Nephron (organoid): ENCODE results near the gene ARHGAP36.

Experiments used
- H3K27ac Mint-ChIP-seq, 3 experiments: 2 replicates each; pipeline ENCODE4 v1.8.0; 2020; ENCODE audit warnings: mixed read lengths in 3 of 3, mild to moderate bottlenecking in 2 of 3, moderate library complexity in 1 of 3
- H3K27me3 Mint-ChIP-seq: 2 replicates; pipeline ENCODE4 v1.8.0; 2021; ENCODE audit warnings: low read depth, mild to moderate bottlenecking, moderate library complexity, mixed read lengths
- H3K36me3 Mint-ChIP-seq: 2 replicates; pipeline ENCODE4 v1.8.0; 2020; ENCODE audit warnings: low read depth, mixed read lengths
- H3K4me1 Mint-ChIP-seq: 2 replicates; pipeline ENCODE4 v1.8.0; 2020; ENCODE audit warnings: mixed read lengths
- H3K4me3 Mint-ChIP-seq, 3 experiments: 2 replicates each; pipeline ENCODE4 v1.8.0; 2020; ENCODE audit warnings: mild to moderate bottlenecking in 3 of 3, mixed read lengths in 3 of 3, moderate library complexity in 2 of 3
- H3K9me3 Mint-ChIP-seq: 2 replicates; pipeline ENCODE4 v1.8.0; 2020; ENCODE audit warnings: mixed read lengths
- CTCF ChIP-seq, 3 experiments: fragments of 200-600 bp; sonication (generic); IDR thresholded peaks; one replicate each; pipeline ENCODE4 v1.5.0; 2021; ENCODE audit warnings: antibody characterized with exemption in 3 of 3; ENCODE audit not compliant: unreplicated experiment in 3 of 3

Gene ARHGAP36

DNA sequence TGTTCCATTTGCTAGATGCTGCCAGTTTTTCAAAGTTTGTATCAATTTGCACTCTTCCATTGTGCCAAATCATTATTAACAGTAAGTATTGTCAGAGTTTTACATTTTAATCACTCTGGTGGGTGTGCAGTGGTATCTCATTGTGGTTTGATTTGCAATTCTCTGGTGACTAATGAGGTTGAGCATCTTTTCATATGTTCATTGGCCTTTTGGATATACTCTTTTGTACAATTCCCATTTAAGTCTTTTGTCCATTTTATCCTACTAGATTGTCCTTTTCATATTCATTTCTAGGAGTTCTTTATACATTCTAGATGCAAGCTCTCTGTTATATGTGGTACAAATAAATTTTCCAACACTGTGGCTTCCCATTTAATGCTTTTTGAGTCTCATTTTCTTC is 17.4 kb upstream of the ARHGAP36 start:
- no peak overlapping the region for H3K4me3 Mint-ChIP-seq
- no peak for TF ChIP-seq CTCF (IDR thresholded peaks at IDR 0.05; ENCODE audit: unreplicated experiment in 3 of 3)
- H3K9me3 Mint-ChIP-seq: no peaks in the 10 kb centered on the region
- no peaks in the 10 kb centered on the region for H3K36me3 Mint-ChIP-seq
- H3K4me1 Mint-ChIP-seq: no peaks in the 10 kb centered on the region
- H3K27me3 Mint-ChIP-seq: peaks cover 19% of the 10 kb centered on the region
- H3K27ac Mint-ChIP-seq: no peak overlapping the region

GRCh38 chrX:131041667-131042066 is 16.5 kb upstream of the ARHGAP36 start:
- Mint-ChIP-seq H3K9me3 (no peaks in the 10 kb centered on the region), H3K4me3 (no peak overlapping the region), H3K27me3 (peaks cover 24% of the 10 kb centered on the region), H3K4me1 (peaks cover 6% of the 10 kb centered on the region), H3K36me3 (no peaks in the 10 kb centered on the region), H3K27ac (no peak overlapping the region)
- TF ChIP-seq CTCF (IDR thresholded peaks at IDR 0.05; ENCODE audit: unreplicated experiment in 3 of 3): no peak

DNA sequence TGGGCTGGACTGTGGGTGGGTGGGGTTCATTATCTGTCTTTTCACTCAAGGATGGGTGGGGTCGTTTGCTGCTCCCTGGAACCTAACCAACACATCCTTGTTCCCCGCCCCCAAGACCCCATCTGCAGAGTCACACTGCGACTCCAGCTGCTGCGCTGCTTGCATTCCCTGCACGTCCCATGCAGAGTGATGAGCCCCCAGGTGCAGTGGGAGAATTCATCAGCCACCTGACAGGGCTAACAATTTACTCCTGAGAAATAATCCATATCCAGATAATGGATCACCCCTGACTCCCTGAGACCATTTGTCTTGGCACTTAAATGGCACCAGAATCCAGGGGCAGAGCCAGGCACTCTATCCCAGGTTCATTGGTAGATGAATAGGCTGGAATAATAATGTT is 12.4 kb upstream of the ARHGAP36 start:
- H3K9me3 Mint-ChIP-seq: no peaks in the 10 kb centered on the region
- H3K27ac Mint-ChIP-seq: no peak overlapping the region
- no peak for TF ChIP-seq CTCF (IDR thresholded peaks at IDR 0.05; ENCODE audit: unreplicated experiment in 3 of 3)
- H3K4me1 Mint-ChIP-seq: peaks cover 7% of the 10 kb centered on the region
- peaks cover 43% of the 10 kb centered on the region for H3K27me3 Mint-ChIP-seq
- no peaks in the 10 kb centered on the region for H3K36me3 Mint-ChIP-seq
- no peak overlapping the region for H3K4me3 Mint-ChIP-seq

DNA sequence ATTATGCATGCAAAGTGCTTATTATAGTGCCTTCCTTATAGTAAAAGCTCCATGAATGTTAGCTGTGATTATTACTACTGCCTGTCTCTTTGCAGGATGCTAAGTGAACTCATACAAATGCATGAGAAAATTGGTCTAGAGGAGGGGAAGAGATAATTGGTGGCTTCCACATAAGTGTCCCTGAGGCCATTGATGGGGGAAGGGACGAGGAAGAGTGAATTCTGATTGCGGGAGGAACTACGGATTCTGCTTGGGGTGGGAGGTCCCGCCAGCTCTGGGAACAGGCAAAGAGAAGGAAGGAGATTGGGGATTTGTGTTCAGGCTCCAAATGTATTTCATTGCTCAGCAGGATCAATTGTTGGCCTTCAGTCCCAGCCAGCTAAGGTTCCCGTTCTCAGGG is 11.6 kb upstream of the ARHGAP36 start:
- no peaks in the 10 kb centered on the region for H3K36me3 Mint-ChIP-seq
- no peak overlapping the region for H3K4me3 Mint-ChIP-seq
- H3K9me3 Mint-ChIP-seq: no peaks in the 10 kb centered on the region
- peaks cover 7% of the 10 kb centered on the region for H3K4me1 Mint-ChIP-seq
- peaks cover 43% of the 10 kb centered on the region for H3K27me3 Mint-ChIP-seq
- H3K27ac Mint-ChIP-seq: no peak overlapping the region
- TF ChIP-seq CTCF (IDR thresholded peaks at IDR 0.05; ENCODE audit: unreplicated experiment in 3 of 3): no peak

DNA sequence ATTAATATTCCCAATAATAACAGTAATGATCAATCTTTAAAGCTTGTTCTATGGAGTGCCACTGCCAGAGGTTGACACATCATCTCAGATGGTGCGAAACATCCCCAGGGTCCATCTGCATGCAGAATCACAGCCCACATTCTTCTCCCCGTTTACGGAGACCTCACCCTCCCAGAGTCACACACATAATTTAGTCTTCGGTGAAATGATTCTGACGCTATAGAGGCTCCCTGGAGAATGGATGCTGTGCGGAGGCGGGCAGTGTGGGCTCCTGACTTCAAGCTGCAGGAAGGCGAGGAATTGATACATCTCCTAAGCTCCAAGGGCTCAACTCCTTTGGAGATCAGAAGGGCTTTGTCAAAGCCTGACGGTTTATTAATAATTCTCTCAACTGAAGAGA is 11.0 kb upstream of the ARHGAP36 start:
- Mint-ChIP-seq H3K27ac (no peak overlapping the region), H3K4me1 (peaks cover 7% of the 10 kb centered on the region), H3K36me3 (no peaks in the 10 kb centered on the region), H3K27me3 (peaks cover 44% of the 10 kb centered on the region), H3K4me3 (no peak overlapping the region), H3K9me3 (no peaks in the 10 kb centered on the region)
- no peak for TF ChIP-seq CTCF (IDR thresholded peaks at IDR 0.05; ENCODE audit: unreplicated experiment in 3 of 3)

DNA sequence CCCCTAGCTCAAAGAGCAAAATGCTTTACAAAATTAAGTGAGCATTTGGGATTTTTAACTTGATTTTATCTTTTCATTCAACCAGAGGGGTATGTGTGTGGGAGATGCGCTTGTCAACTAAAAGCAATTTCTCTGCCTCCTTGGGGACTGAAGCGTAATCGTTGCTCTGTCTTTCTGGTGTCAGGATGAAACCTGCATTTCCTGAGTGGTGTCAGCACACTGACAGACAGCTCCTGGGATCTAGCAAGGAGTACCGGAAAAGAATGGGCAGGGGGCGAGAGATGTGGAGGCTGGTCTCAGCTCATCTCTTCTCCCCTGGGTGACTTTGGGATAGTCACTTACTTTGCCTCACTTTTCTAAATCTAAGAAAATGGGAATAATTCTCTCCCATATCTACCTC is 5.1 kb upstream of the ARHGAP36 start:
- Mint-ChIP-seq H3K27ac (no peak overlapping the region), H3K4me1 (no peaks in the 10 kb centered on the region), H3K27me3 (peaks cover 62% of the 10 kb centered on the region), H3K36me3 (no peaks in the 10 kb centered on the region), H3K4me3 (no peak overlapping the region), H3K9me3 (no peaks in the 10 kb centered on the region)
- TF ChIP-seq CTCF (IDR thresholded peaks at IDR 0.05; ENCODE audit: unreplicated experiment in 3 of 3): no peak
